GM10847 (cell line): ENCODE data around the gene KIF6.

Experiments
- POLR2A ChIP-seq: IDR thresholded peaks from 2 replicates; pipeline ENCODE4 v1.6.1; 2011; ENCODE audit not compliant: insufficient read length; ENCODE audit errors: extremely low read depth

The KIF6 gene

GRCh38 chr6:39731565-39731964 lies 6.4 kb upstream of the KIF6 start:
- TF ChIP-seq POLR2A = no peak

GRCh38 chr6:39729945-39730344 lies 4.7 kb upstream of the KIF6 start:
- no peak for TF ChIP-seq POLR2A

GRCh38 chr6:39725632-39725997 lies 407 bp upstream of the KIF6 start:
- no peak for TF ChIP-seq POLR2A

- no peak for TF ChIP-seq POLR2A
Measured at GRCh38 chr6:39714802-39715201, 10.4 kb downstream of the KIF6 start.

GRCh38 chr6:39707962-39708683 lies 17.1 kb downstream of the KIF6 start:
- TF ChIP-seq POLR2A = no peak

GRCh38 chr6:39706819-39707335 lies 18.3 kb downstream of the KIF6 start:
- TF ChIP-seq POLR2A = no peak

GRCh38 chr6:39702265-39702664 lies 22.9 kb downstream of the KIF6 start:
- TF ChIP-seq POLR2A = no peak

GRCh38 chr6:39700362-39700761 lies 24.8 kb downstream of the KIF6 start:
- no peak for TF ChIP-seq POLR2A

GRCh38 chr6:39698789-39699188 lies 26.4 kb downstream of the KIF6 start:
- no peak for TF ChIP-seq POLR2A

GRCh38 chr6:39696986-39697788 lies 28.0 kb downstream of the KIF6 start:
- TF ChIP-seq POLR2A = no peak

- TF ChIP-seq POLR2A = no peak
Measured at GRCh38 chr6:39695447-39695846, 29.8 kb downstream of the KIF6 start.

- TF ChIP-seq POLR2A = no peak
Measured at GRCh38 chr6:39693206-39693605, 32.0 kb downstream of the KIF6 start.

- TF ChIP-seq POLR2A = no peak
Measured at GRCh38 chr6:39688494-39688893, 36.7 kb downstream of the KIF6 start.

- no peak for TF ChIP-seq POLR2A
Measured at GRCh38 chr6:39686976-39687375, 38.2 kb downstream of the KIF6 start.

- no peak for TF ChIP-seq POLR2A
Measured at GRCh38 chr6:39685938-39686337, 39.3 kb downstream of the KIF6 start.

GRCh38 chr6:39685489-39685826 lies 39.8 kb downstream of the KIF6 start:
- TF ChIP-seq POLR2A = no peak
